ENCODE results near the gene TMEM30B. TPM values are rescaled to one million over a fixed set of nuclear protein-coding genes. Genes with fewer than 3 reads are reported as not detected.

The TMEM30B gene
- polyA plus RNA-seq, 1 of the 3 experiments (the other 2 are of a cell fraction), result 0.15 TPM

DNA sequence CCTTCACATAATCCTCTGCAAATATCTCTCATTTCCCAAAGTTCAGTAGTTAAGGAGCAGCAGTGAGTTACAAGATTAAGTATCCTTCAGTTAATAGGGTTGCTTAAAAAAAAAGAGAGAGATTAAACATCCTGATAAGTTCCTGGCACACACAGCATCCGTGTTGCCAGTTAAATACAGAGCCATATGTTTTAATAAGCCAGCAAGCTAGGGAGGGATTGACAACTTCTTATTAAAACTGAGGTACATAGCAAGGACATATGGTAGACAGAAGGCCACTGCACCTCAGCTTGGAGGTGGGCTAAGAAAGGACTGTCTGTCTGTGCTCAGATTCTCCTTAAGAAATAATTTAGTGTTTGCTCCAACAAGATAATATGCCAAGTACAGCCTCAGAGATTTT is 9.6 kb upstream of the TMEM30B start:
- no peaks in the 10 kb centered on the region for H3K9me3 ChIP-seq
- POLR2A ChIA-PET, result interaction anchor here (0.7 kb wide), 1 partner anchor 696 kb away, joined by 4 read pairs; no protein-coding TSS in a partner anchor
- no peak overlapping the region for H3K4me2 ChIP-seq
- DNase-seq, result no peak
- no peaks in the 10 kb centered on the region for H3K27me3 ChIP-seq (ENCODE audit: insufficient read depth)
- H3K4me3 ChIP-seq (ENCODE audit: low read depth in 2 of 2, low read length in 1 of 2), result no peak overlapping the region
- no peaks in the 10 kb centered on the region for H3K9me2 ChIP-seq
- no peaks in the 10 kb centered on the region for H3F3A ChIP-seq (replicated peaks; ENCODE audit: insufficient read depth)
- no peaks in the 10 kb centered on the region for H3K36me3 ChIP-seq (replicated peaks in 1 of 2; ENCODE audit: control insufficient read depth in 1 of 2, insufficient read depth in 2 of 2, low read length in 1 of 2)
- no peak overlapping the region for H2AFZ ChIP-seq (ENCODE audit: low read depth)
- TF ChIP-seq NFIC (IDR thresholded peaks at IDR 0.05; ENCODE audit: borderline replicate concordance) (no peak), TCF12 (IDR thresholded peaks at IDR 0.05) (peak; percentile 41; the same call in 1 of the 2 replicates)
- H3K27ac ChIP-seq (ENCODE audit: low read depth in 2 of 2, low read length in 1 of 2), result no peak overlapping the region
- H3K79me2 ChIP-seq (ENCODE audit: insufficient read depth), result no peaks in the 10 kb centered on the region
- 9% methylated on average over 1 of the region's 1 CpG for WGBS (ENCODE audit: low lambda C conversion rate)
- no peaks in the 10 kb centered on the region for H4K20me1 ChIP-seq (ENCODE audit: insufficient read depth)
- H3K4me1 ChIP-seq (ENCODE audit: control insufficient read depth in 1 of 2, insufficient read depth in 2 of 2, low read depth in 1 of 2, low read length in 1 of 2), result peaks cover 0 to 4% of the 10 kb centered on the region in 2 experiments; a peak in 1 of 4 replicates
- CTCF ChIA-PET, result interaction anchor here (0.7 to 5.1 kb wide), 3 partner anchors 10 to 38 kb away, joined by 3 to 29 read pairs (median 5); partner anchors contain the start of gene TMEM30B
- no peak overlapping the region for H3K9ac ChIP-seq

DNA sequence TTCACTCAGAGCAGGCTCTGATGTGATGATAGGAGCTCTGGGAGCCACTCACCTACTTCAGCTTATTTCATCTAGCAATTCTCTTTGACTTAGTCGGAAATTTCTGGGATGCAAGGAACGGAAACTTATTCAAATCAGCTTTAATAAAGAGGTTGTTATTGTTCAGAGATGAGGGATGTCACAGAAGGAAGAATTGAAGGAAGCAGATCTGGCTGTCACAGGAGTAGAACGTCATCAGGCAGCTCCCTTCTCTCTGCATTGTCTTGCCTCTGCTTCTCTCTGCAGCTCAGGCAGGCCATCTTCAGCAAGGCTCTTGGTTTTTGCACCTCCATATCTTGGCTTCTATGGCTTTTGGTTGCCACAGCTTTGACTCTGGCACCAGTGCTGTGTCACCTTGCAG is 7.6 kb upstream of the TMEM30B start:
- Histone ChIP-seq H3K36me3 (replicated peaks in 1 of 2; ENCODE audit: control insufficient read depth in 1 of 2, insufficient read depth in 2 of 2, low read length in 1 of 2) (no peaks in the 10 kb centered on the region), H3K9ac (no peak overlapping the region), H3K79me2 (ENCODE audit: insufficient read depth) (no peaks in the 10 kb centered on the region), H3K4me3 (ENCODE audit: low read depth in 2 of 2, low read length in 1 of 2) (no peak overlapping the region), H3K27me3 (ENCODE audit: insufficient read depth) (no peaks in the 10 kb centered on the region), H3K9me3 (no peaks in the 10 kb centered on the region), H3K27ac (ENCODE audit: low read depth in 2 of 2, low read length in 1 of 2) (no peak overlapping the region), H4K20me1 (ENCODE audit: insufficient read depth) (no peaks in the 10 kb centered on the region), H3K9me2 (no peaks in the 10 kb centered on the region), H2AFZ (ENCODE audit: low read depth) (no peak overlapping the region), H3K4me1 (ENCODE audit: control insufficient read depth in 1 of 2, insufficient read depth in 2 of 2, low read depth in 1 of 2, low read length in 1 of 2) (peaks cover 0 to 6% of the 10 kb centered on the region in 2 experiments; a peak in 1 of 4 replicates), H3K4me2 (no peak overlapping the region), H3F3A (replicated peaks; ENCODE audit: insufficient read depth) (no peaks in the 10 kb centered on the region)
- TF ChIP-seq, protein P1, sequence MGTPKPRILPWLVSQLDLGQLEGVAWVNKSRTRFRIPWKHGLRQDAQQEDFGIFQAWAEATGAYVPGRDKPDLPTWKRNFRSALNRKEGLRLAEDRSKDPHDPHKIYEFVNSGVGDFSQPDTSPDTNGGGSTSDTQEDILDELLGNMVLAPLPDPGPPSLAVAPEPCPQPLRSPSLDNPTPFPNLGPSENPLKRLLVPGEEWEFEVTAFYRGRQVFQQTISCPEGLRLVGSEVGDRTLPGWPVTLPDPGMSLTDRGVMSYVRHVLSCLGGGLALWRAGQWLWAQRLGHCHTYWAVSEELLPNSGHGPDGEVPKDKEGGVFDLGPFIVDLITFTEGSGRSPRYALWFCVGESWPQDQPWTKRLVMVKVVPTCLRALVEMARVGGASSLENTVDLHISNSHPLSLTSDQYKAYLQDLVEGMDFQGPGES (IDR thresholded peaks at IDR 0.05; ENCODE audit: low read depth, low read length), result no peak
- no peak for TF ChIP-seq CHD2 (IDR thresholded peaks at IDR 0.05; ENCODE audit: low read length, partially characterized antibody)
- no peak for TF ChIP-seq RAD21 (IDR thresholded peaks at IDR 0.05; ENCODE audit: low read length)
- no peak for TF ChIP-seq MXI1 (IDR thresholded peaks at IDR 0.05; ENCODE audit: low read depth, low read length)
- TF ChIP-seq, protein P2, sequence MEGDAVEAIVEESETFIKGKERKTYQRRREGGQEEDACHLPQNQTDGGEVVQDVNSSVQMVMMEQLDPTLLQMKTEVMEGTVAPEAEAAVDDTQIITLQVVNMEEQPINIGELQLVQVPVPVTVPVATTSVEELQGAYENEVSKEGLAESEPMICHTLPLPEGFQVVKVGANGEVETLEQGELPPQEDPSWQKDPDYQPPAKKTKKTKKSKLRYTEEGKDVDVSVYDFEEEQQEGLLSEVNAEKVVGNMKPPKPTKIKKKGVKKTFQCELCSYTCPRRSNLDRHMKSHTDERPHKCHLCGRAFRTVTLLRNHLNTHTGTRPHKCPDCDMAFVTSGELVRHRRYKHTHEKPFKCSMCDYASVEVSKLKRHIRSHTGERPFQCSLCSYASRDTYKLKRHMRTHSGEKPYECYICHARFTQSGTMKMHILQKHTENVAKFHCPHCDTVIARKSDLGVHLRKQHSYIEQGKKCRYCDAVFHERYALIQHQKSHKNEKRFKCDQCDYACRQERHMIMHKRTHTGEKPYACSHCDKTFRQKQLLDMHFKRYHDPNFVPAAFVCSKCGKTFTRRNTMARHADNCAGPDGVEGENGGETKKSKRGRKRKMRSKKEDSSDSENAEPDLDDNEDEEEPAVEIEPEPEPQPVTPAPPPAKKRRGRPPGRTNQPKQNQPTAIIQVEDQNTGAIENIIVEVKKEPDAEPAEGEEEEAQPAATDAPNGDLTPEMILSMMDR (IDR thresholded peaks at IDR 0.05), result no peak
- no peak for TF ChIP-seq EP300 (IDR thresholded peaks at IDR 0.05; ENCODE audit: borderline replicate concordance in 1 of 2, low read depth in 1 of 2, low read length in 1 of 2)
- WGBS (ENCODE audit: low lambda C conversion rate), result 72% methylated on average over 3 of the region's 3 CpGs
- ChIA-PET POLR2A (no interaction called here), CTCF (interaction anchor here (1.1 to 1.5 kb wide), 4 partner anchors 8 to 35 kb away, joined by 3 to 7 read pairs (median 4); no protein-coding TSS in a partner anchor)
- DNase-seq, result no peak

DNA sequence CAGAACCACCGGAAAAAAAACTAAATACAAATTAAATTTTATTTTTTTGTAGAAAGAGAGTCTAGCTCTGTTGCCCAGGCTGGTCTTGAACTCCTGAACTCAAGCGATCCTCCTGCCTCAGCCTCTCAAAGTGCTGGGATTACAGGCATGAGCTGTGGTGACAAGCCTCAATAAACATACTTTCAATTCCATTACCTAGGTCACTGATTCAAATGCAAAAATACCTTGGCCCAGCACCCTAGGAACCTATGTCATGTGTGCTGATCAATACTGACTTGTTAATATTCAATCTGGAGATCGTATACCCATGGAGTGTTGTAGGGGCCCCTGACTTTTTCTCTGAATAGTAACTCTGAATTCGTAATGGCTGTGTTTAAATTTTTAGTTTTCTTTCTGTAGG is 7.1 kb upstream of the TMEM30B start:
- Histone ChIP-seq H3K9me3 (no peaks in the 10 kb centered on the region), H3K4me1 (ENCODE audit: control insufficient read depth in 1 of 2, insufficient read depth in 2 of 2, low read depth in 1 of 2, low read length in 1 of 2) (peaks cover 0 to 6% of the 10 kb centered on the region in 2 experiments; a peak in 1 of 4 replicates), H2AFZ (ENCODE audit: low read depth) (no peak overlapping the region), H3K4me3 (ENCODE audit: low read depth in 2 of 2, low read length in 1 of 2) (no peak overlapping the region), H4K20me1 (ENCODE audit: insufficient read depth) (no peaks in the 10 kb centered on the region), H3K9ac (no peak overlapping the region), H3K4me2 (no peak overlapping the region), H3K36me3 (replicated peaks in 1 of 2; ENCODE audit: control insufficient read depth in 1 of 2, insufficient read depth in 2 of 2, low read length in 1 of 2) (no peaks in the 10 kb centered on the region), H3K27me3 (ENCODE audit: insufficient read depth) (no peaks in the 10 kb centered on the region), H3K79me2 (ENCODE audit: insufficient read depth) (no peaks in the 10 kb centered on the region), H3F3A (replicated peaks; ENCODE audit: insufficient read depth) (no peaks in the 10 kb centered on the region), H3K27ac (ENCODE audit: low read depth in 2 of 2, low read length in 1 of 2) (no peak overlapping the region), H3K9me2 (no peaks in the 10 kb centered on the region)
- TF ChIP-seq JUND (IDR thresholded peaks at IDR 0.05), result no peak
- no peak for TF ChIP-seq SIN3A (IDR thresholded peaks at IDR 0.05; ENCODE audit: borderline replicate concordance, low read depth, low read length)
- POLR2A ChIA-PET, result no interaction called here
- CTCF ChIA-PET, result interaction anchor here (1.1 to 11.8 kb wide), 4 partner anchors 8 to 21 kb away, joined by 3 to 104 read pairs (median 4); no protein-coding TSS in a partner anchor
- no peak for DNase-seq
- whole genome bisulfite sequencing (ENCODE audit: low lambda C conversion rate), result 51% methylated on average over 4 of the region's 4 CpGs

Measured in SK-N-SH (cell line).